ENCODE data around the gene DYNC1I1.

- TF ChIP-seq CTCF (IDR thresholded peaks at IDR 0.05 in 8 of 11, conservative IDR thresholded peaks at IDR 0.05 in 3 of 11): no peak
- no peak for TF ChIP-seq POLR2AphosphoS5 (IDR thresholded peaks at IDR 0.05)
- TF ChIP-seq POLR2A (IDR thresholded peaks at IDR 0.05): no peak
Observed at GRCh38 chr7:96100737-96101136, 328.4 kb downstream of the DYNC1I1 start.
